HepG2 (cell line): Measurements from ENCODE around the gene SPA17. TPM values are rescaled to one million over a fixed set of nuclear protein-coding genes. Genes with fewer than 3 reads are reported as not detected.

ENCODE experiments used
- ATAC-seq: fragments of 200-7000 bp; cut with Tn5 transposase; 3 replicates; pipeline ENCODE4 v1.9.1; 2020; ENCODE audit warnings: mild to moderate bottlenecking, moderate library complexity
- BruUV-seq: library from RNA; stranded (reverse); fragments of 400-500 nt; replicated peaks from 2 replicates; lab custom pipeline; 2021; lab: Mats Ljungman, UMichigan
- CTCF ChIA-PET: fragments of 300-600 bp; formaldehyde crosslinking; extraction: SDS; loops from one replicate; lab custom pipeline; 2021; ENCODE audit warnings: low total read pairs, inconsistent platforms, low intra/inter-chr PET ratio; lab: Yijun Ruan, JAX
- POLR2A ChIA-PET: fragments of 350-600 bp; sonication (Branson Sonifier 250); formaldehyde crosslinking; loops from one replicate; lab custom pipeline; 2020; ENCODE audit warnings: antibody characterized with exemption, inconsistent platforms; lab: Yijun Ruan, JAX
- DNase-seq: peaks from one replicate; pipeline ENCODE4 v3.0.0-alpha.2; 2015; ENCODE audit warnings: low spot score
- FAIRE-seq: peaks from 3 replicates; lab custom pipeline; 2011; peaks lifted over from hg19 to GRCh38; lab: Jason Lieb, UNC
- H2AFZ ChIP-seq: one replicate; pipeline ENCODE4 v1.6.1; 2011; ENCODE audit warnings: low read length, inconsistent platforms
- H3K27ac ChIP-seq: fragments of 300-600 bp; 3 replicates; pipeline ENCODE4 v1.8.0; 2011; ENCODE audit warnings: mixed run types, mild to moderate bottlenecking, mixed read lengths, low read length, inconsistent platforms; ENCODE audit not compliant: insufficient read depth; ENCODE audit errors: extremely low read length
- H3K27me3 ChIP-seq, 2 experiments: fragments of 200-600 bp in 1 of 2; 2 replicates in 1 of 2; 3 replicates in 1 of 2; pipeline versions ENCODE4 v1.6.0 to v1.8.0; 2011; ENCODE audit warnings: low read length in 2 of 2, mild to moderate bottlenecking in 2 of 2, moderate library complexity in 2 of 2, inconsistent platforms in 1 of 2; ENCODE audit not compliant: insufficient read depth in 2 of 2, control insufficient read depth in 1 of 2
- H3K36me3 ChIP-seq, 2 experiments: fragments of 200-600 bp in 1 of 2; replicated peaks in 1 of 2; 2 replicates in 1 of 2; 3 replicates in 1 of 2; pipeline versions ENCODE4 v1.5.1 to v1.8.0; 2011; ENCODE audit warnings: low read length in 2 of 2, inconsistent platforms in 1 of 2; ENCODE audit not compliant: insufficient read depth in 2 of 2, control insufficient read depth in 1 of 2
- H3K4me1 ChIP-seq: 2 replicates; pipeline ENCODE4 v1.5.1; 2012; ENCODE audit warnings: low read length, inconsistent platforms; ENCODE audit not compliant: insufficient read depth
- H3K4me2 ChIP-seq: 2 replicates; pipeline ENCODE4 v1.6.0; 2011; ENCODE audit warnings: low read depth, low read length, inconsistent platforms
- H3K4me3 ChIP-seq, 3 experiments: fragments of 200-600 bp in 1 of 3; sonication (generic), shearing (Covaris generic) in 1 of 3; replicated peaks in 1 of 3; 2 replicates each; pipeline ENCODE4 v1.5.1; 2011 to 2016; ENCODE audit warnings: low read length in 3 of 3, inconsistent platforms in 2 of 3, low read depth in 2 of 3, mild to moderate bottlenecking in 2 of 3, control low read depth in 1 of 3, mixed read lengths in 1 of 3; ENCODE audit not compliant: insufficient read depth in 1 of 3
- H3K79me2 ChIP-seq: one replicate; pipeline ENCODE4 v1.6.1; 2011; ENCODE audit warnings: low read length, inconsistent platforms; ENCODE audit not compliant: insufficient read depth
- H3K9ac ChIP-seq: 2 replicates; pipeline ENCODE4 v1.6.0; 2011; ENCODE audit warnings: mild to moderate bottlenecking, low read depth, low read length, inconsistent platforms; ENCODE audit not compliant: insufficient read depth
- H3K9me3 ChIP-seq: 2 replicates; pipeline ENCODE4 v1.5.1; 2012; ENCODE audit warnings: mild to moderate bottlenecking, low read length
- H4K20me1 ChIP-seq: 2 replicates; pipeline ENCODE4 v1.6.0; 2011; ENCODE audit warnings: inconsistent platforms, mild to moderate bottlenecking, low read length, moderate library complexity; ENCODE audit not compliant: insufficient read depth
- ATF7 ChIP-seq, 2 experiments: fragments of 450-650 bp in 1 of 2; sonication (generic) in 1 of 2; formaldehyde crosslinking in 1 of 2; IDR thresholded peaks; 2 replicates each; pipeline versions ENCODE4 v1.4.0 to v1.6.1; 2016 to 2020; ENCODE audit warnings: antibody characterized with exemption in 1 of 2, mild to moderate bottlenecking in 1 of 2, missing genetic modification reagents in 1 of 2
- CCDC6 ChIP-seq: sonication (generic); formaldehyde crosslinking; IDR thresholded peaks from 2 replicates; pipeline ENCODE4 v1.8.1; 2022; ENCODE audit warnings: mild to moderate bottlenecking, missing genetic modification reagents, moderate library complexity
- HMGA1 ChIP-seq: sonication (generic); formaldehyde crosslinking; conservative IDR thresholded peaks from 2 replicates; pipeline ENCODE4 v1.4.0; 2020; ENCODE audit warnings: missing genetic modification reagents
- ISX ChIP-seq: sonication (generic); formaldehyde crosslinking; conservative IDR thresholded peaks from 2 replicates; pipeline ENCODE4 v1.5.0; 2020; ENCODE audit warnings: missing genetic modification reagents
- NFKB2 ChIP-seq: sonication (generic); formaldehyde crosslinking; IDR thresholded peaks from 2 replicates; pipeline ENCODE4 v1.4.0; 2020; ENCODE audit warnings: missing genetic modification reagents, borderline replicate concordance
- TBX3 ChIP-seq: fragments of 450-650 bp; IDR thresholded peaks from 2 replicates; pipeline ENCODE4 v1.6.1; 2017; ENCODE audit warnings: antibody characterized with exemption, mild to moderate bottlenecking, inconsistent platforms, borderline replicate concordance
- ZFP36L1 ChIP-seq: sonication (generic); formaldehyde crosslinking; IDR thresholded peaks from 2 replicates; pipeline ENCODE4 v1.8.0; 2022; ENCODE audit warnings: mild to moderate bottlenecking, missing genetic modification reagents, moderate library complexity
- ZMAT3 ChIP-seq: sonication (generic); formaldehyde crosslinking; conservative IDR thresholded peaks from 2 replicates; pipeline ENCODE4 v1.7.0; 2021; ENCODE audit warnings: missing genetic modification reagents
- ZNF3 ChIP-seq: IDR thresholded peaks from 2 replicates; pipeline ENCODE4 v1.7.0; 2017; ENCODE audit warnings: inconsistent platforms
- ZNF350 ChIP-seq: sonication (generic); formaldehyde crosslinking; IDR thresholded peaks from 2 replicates; pipeline ENCODE4 v1.4.0; 2020; ENCODE audit warnings: mild to moderate bottlenecking, low read depth, missing genetic modification reagents, borderline replicate concordance
- ZNF569 ChIP-seq: sonication (generic); formaldehyde crosslinking; IDR thresholded peaks from 2 replicates; pipeline ENCODE4 v1.5.0; 2020; ENCODE audit warnings: mild to moderate bottlenecking, missing genetic modification reagents, moderate library complexity, borderline replicate concordance
- WGBS: methylation state at CpG from one replicate; pipeline ENCODE4 v1.1.6; 2017; ENCODE audit warnings: low lambda C conversion rate; 5-methylcytosine and 5-hydroxymethylcytosine counted together
- in situ Hi-C: cut with HindIII; loops from 2 replicates; pipeline ENCODE4 v1.10.0; 2017; ENCODE audit warnings: low pct_unique_long_range_greater_than_20kb; ENCODE audit not compliant: extremely low pct_ligation_motif_present
- intact Hi-C: fragments of 100-400 bp; cut with micrococcal nuclease; formaldehyde crosslinking; loops from one replicate; pipeline ENCODE4 v1.10.0; 2022; ENCODE audit not compliant: unreplicated experiment
- polyA plus RNA-seq, 8 experiments: library from polyadenylated mRNA; depleted of rRNA in 3 of 8; stranded (reverse) in 7 of 8; unstranded in 1 of 8; fragments of >200 nt; fragmentation: Illumina TruSeq in 4 of 8; extraction: Trizol in 4 of 8; gene quantifications; 2 replicates each; pipeline versions ENCODE4 v1.2.1 to v1.2.3, GENCODE V29; 2011 to 2016; ENCODE audit warnings: low read depth in 4 of 8, missing spikeins in 1 of 8, mixed read lengths in 1 of 8; ENCODE audit not compliant: insufficient read depth in 1 of 8
- total RNA-seq, 5 experiments: library from RNA; depleted of rRNA; stranded (reverse); fragments of >200 nt; fragmentation: Illumina TruSeq; extraction: Trizol; gene quantifications; 2 replicates each; pipeline ENCODE4 v1.2.3, GENCODE V29; 2016; ENCODE audit warnings: low read depth in 1 of 5
- TF ChIP-seq, protein P1 (sequence below): sonication (generic); formaldehyde crosslinking; IDR thresholded peaks from 2 replicates; pipeline ENCODE4 v1.4.0; 2020; ENCODE audit warnings: missing genetic modification reagents

Gene SPA17
- total and polyA plus RNA-seq, 2 of the 13 experiments (the other 11 are each of a cell fraction or from before 2014, with no cell fraction given): 4.4 to 8.4 TPM

DNA sequence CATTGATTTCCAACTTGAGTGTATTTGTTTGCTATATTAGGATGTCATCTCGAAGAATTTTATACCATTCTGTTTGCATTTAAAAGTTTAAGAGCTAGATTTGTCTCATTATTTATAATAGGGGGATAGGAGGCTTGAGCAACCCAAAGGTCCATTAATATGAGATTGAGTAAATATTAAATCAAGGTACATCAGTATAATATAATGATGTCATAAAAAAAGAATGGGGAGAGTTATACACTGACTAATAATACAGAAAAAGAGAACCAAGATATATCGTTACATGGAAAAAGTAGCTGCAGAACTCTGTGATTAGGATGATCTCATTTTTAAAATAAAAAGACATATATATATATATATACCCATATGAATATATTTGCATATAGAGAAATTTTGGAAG lies 19.4 kb downstream of the SPA17 start:
- H3K9ac ChIP-seq: no peak overlapping the region
- no peaks in the 10 kb centered on the region for H3K27me3 ChIP-seq
- no peaks in the 10 kb centered on the region for H3K9me3 ChIP-seq
- in situ Hi-C loops (no loop called here), intact Hi-C loops (no loop called here)
- 82% methylated on average over 2 of the region's 2 CpGs for WGBS
- TF ChIP-seq ZFP36L1 (CRISPR knock-in tag) (no peak), ATF7 (IDR thresholded peaks at IDR 0.05) (peak; percentile 79), ATF7 (CRISPR knock-in tag; IDR thresholded peaks at IDR 0.05) (no peak)
- no peaks in the 10 kb centered on the region for H3K36me3 ChIP-seq
- no peaks in the 10 kb centered on the region for H4K20me1 ChIP-seq
- no peak overlapping the region for H3K27ac ChIP-seq
- H3K4me1 ChIP-seq: no peaks in the 10 kb centered on the region
- CTCF ChIA-PET: no interaction called here
- POLR2A ChIA-PET: no interaction called here
- H3K4me2 ChIP-seq: no peak overlapping the region
- FAIRE-seq (no peak), DNase-seq (no peak), ATAC-seq (no peak)
- no TSS peak for BruUV-seq
- H2AFZ ChIP-seq: no peak overlapping the region
- no peaks in the 10 kb centered on the region for H3K79me2 ChIP-seq
- H3K4me3 ChIP-seq: no peak overlapping the region

DNA sequence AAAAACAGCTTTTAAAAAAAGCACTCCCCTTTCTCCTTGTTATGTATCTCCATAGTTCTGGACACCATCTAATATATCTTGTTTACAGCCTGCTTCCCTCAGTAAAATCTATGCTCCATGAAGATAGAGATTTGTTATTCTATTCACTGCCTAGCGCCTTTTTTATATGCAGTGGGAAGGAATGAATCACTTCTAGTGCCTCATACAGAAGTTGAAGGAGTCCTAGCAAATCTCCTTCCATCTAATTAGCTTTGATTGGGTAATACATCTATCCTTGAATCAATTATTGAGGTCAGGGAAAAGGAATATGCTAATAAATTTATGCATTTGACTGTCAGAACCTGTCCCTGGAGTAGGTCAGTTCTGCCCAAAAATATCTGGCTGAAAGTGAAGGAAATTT lies 25.8 kb downstream of the SPA17 start:
- FAIRE-seq: no peak
- Histone ChIP-seq H2AFZ (no peak overlapping the region), H3K4me1 (no peaks in the 10 kb centered on the region), H3K27me3 (no peaks in the 10 kb centered on the region; a peak in 1 of 5 replicates), H3K4me3 (no peak overlapping the region), H3K9ac (no peak overlapping the region), H3K36me3 (no peaks in the 10 kb centered on the region), H4K20me1 (no peaks in the 10 kb centered on the region)
- 3% methylated on average over 1 of the region's 1 CpG for whole genome bisulfite sequencing
- POLR2A ChIA-PET: no interaction called here
- DNase-seq: no peak
- BruUV-seq: no TSS peak
- no peak for ATAC-seq
- TF ChIP-seq HMGA1 (CRISPR knock-in tag): no peak
- TF ChIP-seq CCDC6 (CRISPR knock-in tag): no peak
- no peak for TF ChIP-seq ISX (CRISPR knock-in tag)
- TF ChIP-seq ZNF569: no peak
- TF ChIP-seq NFKB2 (CRISPR knock-in tag): no peak
- TF ChIP-seq ZNF350: no peak
- TF ChIP-seq ZNF3: no peak
- TF ChIP-seq, protein P1, sequence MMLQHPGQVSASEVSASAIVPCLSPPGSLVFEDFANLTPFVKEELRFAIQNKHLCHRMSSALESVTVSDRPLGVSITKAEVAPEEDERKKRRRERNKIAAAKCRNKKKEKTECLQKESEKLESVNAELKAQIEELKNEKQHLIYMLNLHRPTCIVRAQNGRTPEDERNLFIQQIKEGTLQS (CRISPR knock-in tag): no peak
- TF ChIP-seq ZMAT3: no peak
- TF ChIP-seq TBX3: no peak
- TF ChIP-seq, all 625 proteins: peak for 0
- H3K79me2 ChIP-seq: no peaks in the 10 kb centered on the region
- H3K9me3 ChIP-seq: no peaks in the 10 kb centered on the region
- CTCF ChIA-PET: no interaction called here
- H3K4me2 ChIP-seq: no peak overlapping the region
- no peak overlapping the region for H3K27ac ChIP-seq
- in situ Hi-C loops (no loop called here), intact Hi-C loops (no loop called here)
